Measurements from ENCODE around the gene GTF3C6. TPM values are rescaled to one million over a fixed set of nuclear protein-coding genes. Genes with fewer than 3 reads are reported as not detected.

GTF3C6 gene
- total RNA-seq, 3 donors from 2014 or later (not counting 1 experiment from before 2014, with no cell fraction given) = 28.2 to 36.0 (median 33.8) TPM

Other genes with a start within 250 kb of the GTF3C6 start
- 10 to 100 TPM; 21.2 to 30.8 (median 25.9) TPM for gene CDK19, start 143.2 kb upstream of the GTF3C6 start, total RNA-seq
- 100 to 1,000 TPM; 109 to 175 (median 113) TPM for gene AMD1, start 83.9 kb upstream of the GTF3C6 start, total RNA-seq
- 1 to 10 TPM; 7.2 to 9.9 (median 8.0) TPM for gene RPF2, start 23.3 kb downstream of the GTF3C6 start, total RNA-seq
- under 1 TPM; 0.05 to 0.53 (median 0.18) TPM for gene SLC16A10, start 128.8 kb downstream of the GTF3C6 start, total RNA-seq